Cardiac fibroblast (primary cell): ENCODE measurements around the gene F2RL1.
"Not testable (repeated sequence)": the region's sequence is repeated elsewhere in the genome, so short reads cannot be mapped to it uniquely, and the experiment has no call there.

Experiments used
- DNase-seq, 2 donors: peaks; one replicate each; pipeline versions ENCODE4 v3.0.0 to v3.0.0-alpha.2; 2010; ENCODE audit warnings: low read depth in 2 of 2
- H3K4me3 ChIP-seq, 2 donors: replicated peaks in 1 of 2; 1 replicate in 1 of 2; 2 replicates in 1 of 2; pipeline ENCODE4 v1.5.1; 2011; ENCODE audit warnings: low read depth in 2 of 2, low read length in 2 of 2, mild to moderate bottlenecking in 2 of 2, moderate library complexity in 1 of 2
- TF ChIP-seq, protein P1 (sequence below): IDR thresholded peaks from one replicate; pipeline ENCODE4 v1.5.1; 2011; ENCODE audit warnings: low read depth, mild to moderate bottlenecking, low read length, inconsistent platforms

The F2RL1 gene

DNA sequence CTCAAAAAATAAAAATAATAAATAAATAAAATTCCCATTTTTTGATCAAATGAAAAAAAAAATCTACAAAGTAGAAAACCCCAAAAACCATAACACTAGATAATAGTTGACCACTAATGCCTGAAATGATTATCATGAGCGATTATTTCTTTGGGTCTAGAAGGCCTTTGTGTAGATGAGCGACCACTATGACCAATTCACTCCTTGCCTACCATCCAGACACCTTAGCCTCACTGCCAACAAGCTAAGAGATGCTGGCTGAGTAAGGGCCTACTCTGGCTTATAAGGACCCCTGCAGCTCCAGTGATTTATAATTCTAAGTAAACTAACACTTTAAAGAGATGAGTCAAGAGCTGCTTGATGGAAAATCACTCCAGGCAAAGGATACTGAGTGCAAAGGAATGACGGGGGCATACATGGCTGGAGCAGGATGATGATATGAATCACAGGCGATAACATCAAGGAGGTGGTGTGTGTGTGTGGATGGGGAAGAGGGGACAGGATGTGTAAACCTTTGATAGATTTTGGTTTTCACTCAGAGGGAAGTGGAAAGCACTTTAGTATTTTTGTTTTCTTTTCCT, 4.8 kb upstream of the F2RL1 start:
- DNase-seq = peak; percentile 56 to 85
- TF ChIP-seq, protein P1, sequence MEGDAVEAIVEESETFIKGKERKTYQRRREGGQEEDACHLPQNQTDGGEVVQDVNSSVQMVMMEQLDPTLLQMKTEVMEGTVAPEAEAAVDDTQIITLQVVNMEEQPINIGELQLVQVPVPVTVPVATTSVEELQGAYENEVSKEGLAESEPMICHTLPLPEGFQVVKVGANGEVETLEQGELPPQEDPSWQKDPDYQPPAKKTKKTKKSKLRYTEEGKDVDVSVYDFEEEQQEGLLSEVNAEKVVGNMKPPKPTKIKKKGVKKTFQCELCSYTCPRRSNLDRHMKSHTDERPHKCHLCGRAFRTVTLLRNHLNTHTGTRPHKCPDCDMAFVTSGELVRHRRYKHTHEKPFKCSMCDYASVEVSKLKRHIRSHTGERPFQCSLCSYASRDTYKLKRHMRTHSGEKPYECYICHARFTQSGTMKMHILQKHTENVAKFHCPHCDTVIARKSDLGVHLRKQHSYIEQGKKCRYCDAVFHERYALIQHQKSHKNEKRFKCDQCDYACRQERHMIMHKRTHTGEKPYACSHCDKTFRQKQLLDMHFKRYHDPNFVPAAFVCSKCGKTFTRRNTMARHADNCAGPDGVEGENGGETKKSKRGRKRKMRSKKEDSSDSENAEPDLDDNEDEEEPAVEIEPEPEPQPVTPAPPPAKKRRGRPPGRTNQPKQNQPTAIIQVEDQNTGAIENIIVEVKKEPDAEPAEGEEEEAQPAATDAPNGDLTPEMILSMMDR = no peak
- H3K4me3 ChIP-seq = no peak overlapping the region

DNA sequence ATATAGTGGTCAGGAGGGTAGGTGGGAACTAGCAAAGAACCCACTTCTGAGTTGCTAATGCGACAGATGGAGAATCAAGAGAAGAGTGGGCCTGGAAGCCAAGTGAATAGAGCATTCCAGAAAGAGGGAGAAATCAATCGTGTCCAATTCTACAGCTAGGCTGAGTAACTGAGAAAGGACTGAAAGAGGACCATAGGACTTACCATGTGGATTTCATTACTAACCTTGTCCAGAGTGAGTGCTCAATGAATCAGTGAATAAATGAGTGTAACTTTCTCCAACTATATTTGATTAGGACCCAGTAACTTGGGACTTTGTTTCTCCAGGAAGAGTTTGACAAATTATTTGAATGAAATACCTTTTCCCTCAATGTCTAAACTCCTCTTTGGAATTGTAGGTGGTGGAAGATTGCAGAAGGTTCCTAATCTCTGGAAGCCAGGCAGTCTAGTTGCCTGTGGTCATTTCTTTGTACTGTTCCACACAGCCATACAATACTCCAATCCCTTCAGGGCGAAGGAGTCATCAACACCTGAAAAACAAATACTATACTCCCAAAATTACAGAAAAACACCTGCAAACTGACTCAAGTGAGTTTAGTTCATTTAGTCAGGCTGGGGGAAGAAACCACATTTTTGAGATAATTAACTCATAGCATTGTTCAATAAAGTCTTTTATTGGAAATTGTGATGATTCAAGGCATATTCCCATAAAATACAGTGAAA, 2.6 kb upstream of the F2RL1 start:
- TF ChIP-seq, protein P1 = no peak
- DNase-seq = no peak
- H3K4me3 ChIP-seq = no peak overlapping the region

DNA sequence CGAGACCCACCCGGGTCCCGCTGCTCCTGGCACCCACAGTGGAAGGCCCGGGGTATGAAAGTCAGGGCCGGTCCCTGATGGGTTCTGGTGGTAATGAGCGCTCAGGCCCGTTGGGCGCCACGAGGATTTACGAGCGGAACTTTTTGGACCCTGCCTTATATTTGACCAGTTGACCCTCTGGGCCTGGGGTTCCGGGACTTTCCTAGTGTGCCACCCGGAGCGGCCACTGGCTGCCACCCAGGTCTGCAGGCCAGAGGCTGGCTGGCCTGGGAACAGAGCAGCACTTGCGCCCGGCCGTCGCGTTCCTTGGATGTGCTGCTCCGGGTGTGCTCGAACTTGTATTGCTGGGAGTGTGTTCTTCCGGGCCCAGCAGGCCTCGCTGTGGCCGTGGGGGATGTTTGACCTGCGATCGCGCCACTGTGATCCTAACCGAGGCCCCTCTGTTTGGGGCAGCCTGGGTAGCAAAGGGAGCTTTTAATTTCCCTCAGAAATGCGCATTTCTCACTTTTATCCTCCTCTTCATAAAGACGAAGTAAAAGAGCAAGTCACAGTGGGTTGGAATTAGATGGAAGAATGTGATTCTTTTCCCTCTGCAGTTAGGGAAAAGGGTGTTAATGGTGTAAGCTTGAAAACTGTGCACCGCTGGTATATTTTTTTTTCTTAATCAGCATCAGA, 1.2 kb downstream of the F2RL1 start:
- H3K4me3 ChIP-seq = peak overlapping the region; percentile 78 to 91
- TF ChIP-seq, protein P1 = no peak
- DNase-seq = peak; percentile 33 to 39

- H3K4me3 ChIP-seq = peak overlapping the region in 1 of 2 donors; percentile 91
- TF ChIP-seq, protein P1 = no peak
- DNase-seq = peak in 1 of 2 donors; percentile 43
Observed at GRCh38 chr5:76820526-76820890, 1.7 kb downstream of the F2RL1 start.

DNA sequence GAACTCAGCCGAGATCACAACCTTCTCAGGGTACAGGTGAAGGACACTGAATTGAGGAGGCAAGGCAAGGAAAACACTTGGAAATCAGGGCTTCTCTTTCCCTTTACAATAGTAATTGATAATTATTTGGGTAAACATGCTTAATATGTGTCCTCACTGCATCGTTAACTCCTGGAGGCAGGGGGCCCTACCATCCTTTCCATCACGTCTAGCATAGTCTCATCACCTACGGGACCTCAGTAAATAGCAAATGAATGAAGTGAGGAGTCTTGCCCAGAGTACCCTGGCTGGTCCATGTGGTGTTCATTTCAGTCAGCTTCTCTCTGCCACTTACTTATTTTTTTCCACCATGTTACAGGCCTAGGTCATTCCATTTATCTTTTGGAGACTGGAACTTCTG, 2.3 kb downstream of the F2RL1 start:
- TF ChIP-seq, protein P1 = no peak
- no peak for DNase-seq
- peak overlapping the region in 1 of 2 donors; percentile 91 for H3K4me3 ChIP-seq

DNA sequence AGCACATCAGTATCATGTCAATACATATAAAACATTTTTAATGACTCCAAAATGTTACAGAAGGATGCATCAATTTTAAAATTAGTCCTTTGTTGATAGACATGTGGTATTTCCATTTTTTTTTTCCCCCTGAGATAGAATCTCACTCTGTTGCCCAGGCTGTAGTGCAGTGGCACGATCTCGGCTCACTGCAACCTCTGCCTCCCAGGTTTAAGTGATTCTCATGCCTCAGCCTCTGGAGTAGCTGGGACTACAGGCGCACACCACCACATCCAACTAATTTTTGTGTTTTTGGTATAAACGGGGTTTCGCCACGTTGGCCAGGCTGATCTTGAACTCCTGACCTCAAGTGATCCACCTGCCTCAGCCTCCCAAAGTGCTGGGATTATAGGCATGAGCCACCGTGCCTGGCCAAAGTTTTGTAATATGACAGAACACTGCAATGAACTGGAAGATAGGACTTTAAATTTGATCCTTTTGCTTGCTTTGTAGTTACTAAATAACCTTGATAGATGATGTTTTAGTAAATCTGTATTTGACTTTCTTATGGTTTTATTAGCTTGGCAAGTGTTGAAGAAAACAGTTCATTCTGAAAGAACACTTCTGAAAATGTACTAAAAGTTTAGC, 3.4 kb downstream of the F2RL1 start:
- H3K4me3 ChIP-seq, DNase-seq: not testable (repeated sequence)

- not testable (repeated sequence) for DNase-seq, H3K4me3 ChIP-seq
Observed at GRCh38 chr5:76826416-76826815, 7.6 kb downstream of the F2RL1 start.
